NCI-H524 treated with DMSO at 0.1 percent for 48 hours (cell line): ENCODE measurements around the gene GPR162.

Source experiments
- DNase-seq: peaks from one replicate; lab custom pipeline; 2025; lab: John Stamatoyannopoulos, UW

The GPR162 gene

DNA sequence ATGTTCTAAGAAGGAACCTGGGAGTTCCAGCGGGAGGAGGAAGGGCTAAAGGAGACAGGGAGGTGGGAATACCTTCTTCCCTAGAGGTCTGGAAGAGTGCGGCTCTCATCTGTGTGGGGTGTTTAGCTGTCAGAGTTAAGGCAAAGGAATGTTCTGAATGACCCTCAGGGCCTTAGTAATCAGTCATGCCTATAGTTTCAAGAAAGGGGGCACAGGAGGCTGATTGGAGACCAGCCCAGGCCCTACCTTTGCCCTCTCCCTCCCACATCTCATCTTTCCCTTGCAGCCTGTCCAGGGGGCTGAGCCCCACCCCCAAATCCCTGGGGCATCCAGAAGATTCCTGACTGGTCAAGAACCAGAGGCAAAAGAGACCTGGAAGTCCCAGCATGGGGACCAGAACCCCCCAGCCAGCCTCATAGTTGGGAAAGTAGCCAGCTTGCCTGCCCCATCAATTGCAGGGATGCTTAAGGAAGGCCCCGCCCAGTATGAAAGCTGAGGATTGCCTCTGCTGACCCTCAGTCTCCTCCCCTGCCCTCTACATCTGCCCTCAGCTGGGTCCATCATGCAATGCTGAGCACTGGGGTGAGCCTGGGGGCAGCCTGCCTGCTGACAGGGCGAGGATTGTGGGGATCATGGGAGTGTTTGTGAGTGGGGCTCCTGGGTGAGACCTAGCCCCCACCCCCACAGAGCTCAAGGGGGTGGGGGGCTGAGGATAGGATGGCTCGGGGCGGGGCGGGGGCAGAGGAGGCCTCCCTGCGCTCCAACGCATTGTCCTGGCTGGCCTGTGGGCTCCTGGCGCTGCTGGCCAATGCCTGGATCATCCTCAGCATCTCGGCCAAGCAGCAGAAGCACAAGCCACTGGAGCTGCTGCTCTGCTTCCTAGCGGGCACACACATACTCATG is 1.8 kb downstream of the GPR162 start:
- no peak for DNase-seq

DNA sequence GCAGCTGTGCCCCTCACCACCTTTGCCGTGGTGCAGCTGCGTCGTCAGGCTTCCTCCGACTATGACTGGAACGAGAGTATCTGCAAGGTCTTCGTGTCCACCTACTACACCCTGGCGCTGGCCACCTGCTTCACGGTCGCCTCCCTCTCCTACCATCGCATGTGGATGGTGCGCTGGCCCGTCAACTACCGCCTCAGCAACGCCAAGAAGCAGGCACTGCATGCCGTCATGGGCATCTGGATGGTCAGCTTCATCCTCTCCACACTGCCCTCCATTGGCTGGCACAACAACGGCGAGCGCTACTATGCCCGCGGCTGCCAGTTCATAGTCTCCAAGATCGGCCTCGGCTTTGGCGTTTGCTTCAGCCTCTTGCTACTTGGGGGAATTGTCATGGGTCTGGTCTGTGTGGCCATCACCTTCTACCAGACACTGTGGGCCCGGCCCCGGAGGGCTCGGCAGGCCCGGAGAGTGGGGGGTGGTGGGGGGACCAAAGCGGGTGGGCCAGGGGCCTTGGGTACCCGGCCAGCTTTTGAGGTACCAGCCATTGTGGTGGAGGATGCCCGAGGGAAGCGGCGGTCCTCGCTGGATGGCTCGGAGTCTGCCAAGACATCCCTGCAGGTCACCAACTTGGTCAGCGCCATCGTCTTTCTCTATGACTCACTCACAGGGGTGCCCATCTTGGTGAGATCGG is 2.6 kb downstream of the GPR162 start:
- no peak for DNase-seq

DNA sequence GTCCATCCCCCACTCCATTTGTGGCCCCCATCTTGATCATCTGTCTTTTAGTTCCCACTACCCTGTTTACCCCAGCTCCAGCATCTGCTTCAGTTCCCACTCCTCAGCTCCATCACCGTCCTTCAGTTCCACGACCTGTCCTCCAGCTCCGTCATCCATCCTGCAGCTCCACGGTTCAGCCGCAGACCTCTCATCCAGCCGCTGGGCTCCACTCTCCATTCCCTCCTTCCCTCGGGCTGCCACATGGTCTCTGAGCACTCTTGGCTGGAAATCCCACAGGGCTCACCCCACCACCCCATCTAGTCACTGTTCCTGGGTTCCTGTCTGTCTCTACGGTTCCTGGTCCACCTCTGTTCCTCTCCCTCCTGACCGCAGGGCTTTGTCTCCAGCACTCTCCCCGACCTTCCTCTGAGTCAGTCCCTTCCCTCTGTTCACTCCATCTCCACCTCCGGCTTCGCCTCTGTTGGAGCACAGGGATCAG is 3.3 kb downstream of the GPR162 start:
- DNase-seq = no peak

DNA sequence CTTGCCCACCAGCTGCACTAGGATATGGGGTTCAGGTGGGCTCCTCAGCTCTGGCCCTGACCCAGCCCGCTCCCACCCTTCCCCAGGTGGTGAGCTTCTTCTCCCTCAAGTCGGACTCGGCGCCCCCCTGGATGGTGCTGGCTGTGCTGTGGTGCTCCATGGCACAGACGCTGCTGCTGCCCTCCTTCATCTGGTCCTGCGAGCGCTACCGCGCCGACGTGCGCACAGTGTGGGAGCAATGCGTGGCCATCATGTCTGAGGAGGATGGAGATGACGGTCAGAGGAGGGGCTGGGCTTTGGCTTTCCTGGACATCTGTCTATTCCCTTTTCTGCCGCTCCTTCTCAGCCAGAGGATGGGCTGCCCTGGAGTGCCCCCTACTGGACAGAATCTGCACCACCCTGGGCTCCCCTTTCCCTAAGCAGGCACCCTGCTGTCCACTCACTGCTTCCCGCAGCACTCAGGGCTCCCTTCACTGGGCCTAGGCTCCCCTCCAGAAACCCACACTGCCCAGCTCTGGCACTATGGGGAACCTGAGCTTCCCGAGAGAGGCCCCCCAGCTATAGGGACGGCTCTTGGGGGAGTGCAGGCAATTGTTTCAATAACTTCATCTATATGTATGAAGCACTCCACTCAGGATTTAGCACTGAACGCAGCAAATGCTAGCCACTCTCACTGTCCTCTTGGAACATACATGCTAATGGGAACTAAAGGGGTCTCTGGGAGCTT is 3.9 kb downstream of the GPR162 start:
- DNase-seq = peak; percentile 53

- no peak for DNase-seq
Measured at GRCh38 chr12:6826125-6826733, 4.6 kb downstream of the GPR162 start.

GRCh38 chr12:6826734-6827436 is 5.3 kb downstream of the GPR162 start:
- no peak for DNase-seq

DNA sequence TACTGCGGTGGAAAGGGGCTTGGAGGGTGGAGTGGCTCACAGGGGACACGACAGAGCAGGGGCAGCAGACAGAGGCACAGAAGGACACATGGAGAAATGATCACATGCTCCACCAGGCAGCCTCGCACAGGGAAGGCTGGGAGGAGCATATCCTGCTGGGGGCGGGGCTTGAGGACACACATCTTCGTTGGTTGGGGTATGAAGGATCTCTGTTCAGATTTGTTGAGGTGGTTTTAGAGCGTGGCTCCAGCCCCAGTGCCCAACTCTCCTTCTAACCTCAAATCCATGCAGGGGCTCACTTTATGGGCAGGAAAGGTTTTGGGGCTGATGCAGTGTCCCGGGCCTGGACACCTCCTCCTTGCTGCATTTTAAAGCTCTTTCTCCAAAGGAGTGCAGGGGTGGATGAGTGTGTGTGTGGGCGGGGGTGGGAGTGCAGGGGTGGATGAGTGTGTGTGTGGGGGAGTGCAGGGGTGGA is 5.9 kb downstream of the GPR162 start:
- peak; percentile 42 for DNase-seq

- DNase-seq = no peak
Measured at GRCh38 chr12:6827982-6828780, 6.6 kb downstream of the GPR162 start, which contains the start of gene P3H3. TSS of gene P3H3 (plus strand) at chr12:6828407. CDS start at chr12:6828441, 34 bp downstream.

GRCh38 chr12:6828781-6829535 is 7.3 kb downstream of the GPR162 start:
- DNase-seq = no peak

DNA sequence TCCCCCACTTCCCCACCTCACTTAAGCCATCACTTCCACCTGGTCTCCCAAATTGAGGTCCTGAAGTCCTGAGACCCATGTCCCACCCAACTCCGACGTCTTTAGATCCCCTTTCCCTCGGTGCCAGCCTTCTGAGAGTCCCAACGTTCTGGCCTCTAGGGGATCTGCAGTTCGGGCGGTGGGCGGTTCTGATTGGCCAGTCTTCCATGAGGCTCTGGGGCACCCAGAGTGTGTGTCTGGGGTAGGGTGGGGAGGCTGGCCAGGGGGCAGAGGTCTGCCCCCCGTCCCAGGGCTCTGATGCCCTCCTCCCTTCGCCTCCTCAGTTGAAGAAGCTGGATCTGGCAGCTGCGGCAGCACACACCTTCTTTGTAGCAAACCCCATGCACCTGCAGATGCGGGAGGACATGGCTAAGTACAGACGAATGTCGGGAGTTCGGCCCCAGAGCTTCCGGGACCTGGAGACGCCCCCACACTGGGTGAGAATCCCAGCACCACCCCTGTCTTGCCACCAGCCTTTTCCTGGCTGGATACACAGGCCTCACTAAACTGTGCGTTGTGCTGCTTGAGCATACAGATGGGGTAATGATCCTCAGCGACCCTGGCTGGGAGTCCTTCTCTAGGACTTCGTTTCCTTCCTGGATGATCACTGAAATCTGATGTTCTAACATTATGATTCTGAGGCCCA is 8.1 kb downstream of the GPR162 start:
- DNase-seq = no peak

DNA sequence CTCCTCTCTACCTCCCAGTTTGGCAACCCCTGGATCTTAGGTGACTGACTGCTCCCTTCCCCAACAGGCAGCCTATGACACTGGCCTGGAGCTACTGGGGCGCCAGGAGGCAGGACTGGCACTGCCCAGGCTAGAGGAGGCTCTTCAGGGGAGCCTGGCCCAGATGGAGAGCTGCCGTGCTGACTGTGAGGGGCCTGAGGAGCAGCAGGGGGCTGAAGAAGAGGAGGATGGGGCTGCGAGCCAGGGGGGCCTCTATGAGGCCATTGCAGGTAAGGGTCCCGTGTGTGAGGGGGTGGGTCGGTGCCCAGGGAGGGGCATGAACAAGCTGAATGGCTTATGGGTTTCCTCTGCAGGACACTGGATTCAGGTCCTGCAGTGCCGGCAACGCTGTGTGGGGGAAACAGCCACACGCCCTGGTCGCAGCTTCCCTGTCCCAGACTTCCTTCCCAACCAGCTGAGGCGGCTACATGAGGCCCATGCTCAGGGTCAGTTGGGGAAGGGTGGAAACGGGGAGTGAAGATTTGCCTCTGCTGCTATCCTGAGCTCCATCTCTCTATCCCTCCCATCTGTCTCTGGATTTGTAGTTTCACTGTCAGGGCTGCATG is 8.8 kb downstream of the GPR162 start:
- no peak for DNase-seq

- no peak for DNase-seq
Measured at GRCh38 chr12:6830999-6831398, 9.4 kb downstream of the GPR162 start.

GRCh38 chr12:6831450-6831995 is 9.9 kb downstream of the GPR162 start:
- no peak for DNase-seq

GRCh38 chr12:6832125-6832524 is 10.5 kb downstream of the GPR162 start:
- no peak for DNase-seq

DNA sequence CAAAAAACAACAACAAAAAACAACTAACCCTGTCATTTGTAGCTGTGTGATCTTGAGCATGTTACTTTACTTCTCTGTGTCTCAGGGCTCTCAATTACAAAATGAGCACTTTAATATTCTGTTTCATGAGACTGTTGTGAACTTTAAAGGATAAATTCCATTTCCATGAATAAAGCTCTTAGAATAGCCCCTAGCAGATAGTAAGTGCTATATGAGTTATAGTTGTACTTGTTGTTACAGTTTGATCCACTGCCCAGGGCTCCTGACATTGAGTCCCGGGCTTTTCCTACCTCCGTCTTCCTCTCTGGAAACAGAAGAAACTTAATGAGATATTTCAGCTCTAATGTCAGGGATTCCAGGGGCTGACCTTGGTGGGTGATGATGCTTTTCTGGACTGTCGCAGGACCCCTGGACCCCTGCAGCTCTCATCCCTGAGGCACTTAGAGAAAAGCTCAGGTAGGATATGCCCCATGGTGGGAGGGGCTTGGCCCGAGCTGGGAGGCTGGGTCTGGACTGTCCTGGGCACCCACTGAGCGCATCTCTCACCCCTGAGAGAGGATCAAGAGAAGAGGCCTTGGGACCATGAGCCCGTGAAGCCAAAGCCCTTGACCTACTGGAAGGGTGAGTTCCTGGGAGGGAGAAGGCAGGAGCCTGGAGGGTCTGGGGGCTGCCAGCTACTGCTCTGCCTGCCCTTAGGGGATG is 11.7 kb downstream of the GPR162 start:
- no peak for DNase-seq

DNA sequence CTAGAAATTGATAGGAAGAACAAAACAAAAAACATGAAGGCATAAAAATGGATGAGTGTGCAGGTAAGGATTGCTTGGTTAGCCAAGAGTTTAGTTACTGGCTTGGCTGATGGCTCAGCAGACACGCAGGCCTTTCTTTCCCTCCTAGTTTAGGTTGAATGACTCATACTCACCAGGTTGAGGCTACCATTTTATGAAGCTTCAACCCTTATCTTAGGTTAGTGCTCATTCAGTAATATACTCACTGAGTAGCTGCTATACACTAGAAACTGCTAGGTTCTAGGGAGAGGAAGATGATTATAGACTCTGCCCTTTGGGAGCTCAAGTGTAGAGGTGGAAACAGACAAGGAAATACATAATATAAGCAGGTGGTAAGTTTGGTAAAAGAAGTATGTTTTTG is 12.6 kb downstream of the GPR162 start:
- no peak for DNase-seq

GRCh38 chr12:6834873-6835272 is 13.3 kb downstream of the GPR162 start:
- no peak for DNase-seq

- no peak for DNase-seq
Measured at GRCh38 chr12:6836851-6837250, 15.2 kb downstream of the GPR162 start.
